GM19351 (cell line): ENCODE data around the gene TMUB2.
A peak's percentile ranks its signal among the peaks of the same experiment; 100 is the strongest.

Source experiments
- ATAC-seq: cut with Tn5 transposase; IDR thresholded peaks from one replicate; pipeline ENCODE4 v1.9.1; 2021; ENCODE audit warnings: mild to moderate bottlenecking, moderate library complexity; ENCODE audit not compliant: unreplicated experiment

Gene TMUB2

GRCh38 chr17:44202756-44203155, 16.0 kb downstream of the TMUB2 start:
- ATAC-seq = no peak

DNA sequence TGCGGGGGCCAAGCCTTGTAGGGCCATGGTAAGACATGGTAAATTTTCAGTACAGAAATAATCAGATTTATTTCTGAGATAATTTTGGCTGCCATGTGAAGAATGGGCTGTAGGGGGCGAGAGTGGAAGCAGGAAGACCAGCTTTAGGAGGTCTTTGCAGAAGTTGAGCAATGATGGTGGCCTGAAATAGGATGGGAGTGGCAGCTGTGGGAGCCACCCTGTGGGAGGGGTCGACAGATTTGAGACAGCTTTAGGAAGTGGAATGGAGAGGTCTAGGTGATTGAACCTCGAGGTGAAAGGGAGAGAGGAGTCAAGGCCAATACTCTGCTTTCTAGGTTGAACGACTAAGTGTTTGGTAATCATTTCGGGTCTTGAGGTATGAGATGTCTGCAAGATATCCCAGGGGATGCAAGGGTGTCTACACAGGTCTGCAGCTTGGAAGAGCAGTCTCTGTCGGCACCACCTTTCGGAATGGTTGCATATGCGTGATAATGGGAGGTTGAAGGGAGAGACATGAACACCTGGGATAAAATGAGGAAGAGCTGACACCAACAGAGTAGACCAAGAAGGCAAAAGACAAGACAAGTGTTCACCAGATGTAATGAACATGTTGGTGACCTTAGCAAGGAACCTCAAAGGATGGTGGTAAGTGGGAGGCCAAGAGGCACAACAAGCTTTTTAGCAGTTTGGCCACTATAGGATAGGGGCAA, 17.1 kb downstream of the TMUB2 start:
- ATAC-seq = no peak

DNA sequence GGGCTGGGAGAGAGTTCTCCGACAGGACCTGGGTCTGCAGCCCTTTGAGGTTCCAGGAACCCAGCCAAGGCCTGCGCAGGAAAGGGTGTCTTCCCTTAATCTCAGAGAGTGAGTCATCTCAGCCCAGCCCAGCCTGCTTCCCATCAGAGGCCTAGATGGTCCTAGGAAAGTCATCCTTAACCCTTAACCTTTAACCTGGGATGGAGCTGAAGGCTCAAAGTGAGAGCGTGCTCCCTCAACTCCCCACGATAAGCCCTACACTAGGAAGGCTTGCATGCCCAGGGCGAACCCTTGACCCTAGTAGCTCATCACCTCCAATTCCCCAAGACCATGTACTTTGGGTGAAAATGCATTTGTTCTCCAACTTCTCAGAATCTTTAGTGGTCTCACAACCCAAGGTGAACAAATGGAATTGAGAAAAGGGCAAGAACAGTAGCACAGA, 17.7 kb downstream of the TMUB2 start:
- no peak for ATAC-seq

- ATAC-seq = no peak
Observed at GRCh38 chr17:44205962-44206824, 19.4 kb downstream of the TMUB2 start.

DNA sequence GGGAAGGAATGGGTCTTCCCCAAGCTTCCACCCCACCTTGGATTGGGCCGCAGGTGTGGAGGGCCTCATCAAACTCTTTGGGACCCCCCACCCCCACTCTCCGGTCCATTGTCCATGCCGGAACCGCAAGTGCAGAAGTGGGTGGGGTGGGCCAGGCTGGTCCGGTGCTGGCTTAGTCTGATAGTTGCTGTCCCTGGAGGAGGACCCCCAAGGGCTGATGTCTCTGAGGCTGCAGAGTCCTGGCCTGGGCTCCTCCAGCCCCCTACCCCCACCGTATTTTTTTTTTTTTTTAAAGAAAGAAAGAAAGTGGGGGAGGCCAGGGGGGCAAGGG, 20.0 kb downstream of the TMUB2 start:
- no peak for ATAC-seq

DNA sequence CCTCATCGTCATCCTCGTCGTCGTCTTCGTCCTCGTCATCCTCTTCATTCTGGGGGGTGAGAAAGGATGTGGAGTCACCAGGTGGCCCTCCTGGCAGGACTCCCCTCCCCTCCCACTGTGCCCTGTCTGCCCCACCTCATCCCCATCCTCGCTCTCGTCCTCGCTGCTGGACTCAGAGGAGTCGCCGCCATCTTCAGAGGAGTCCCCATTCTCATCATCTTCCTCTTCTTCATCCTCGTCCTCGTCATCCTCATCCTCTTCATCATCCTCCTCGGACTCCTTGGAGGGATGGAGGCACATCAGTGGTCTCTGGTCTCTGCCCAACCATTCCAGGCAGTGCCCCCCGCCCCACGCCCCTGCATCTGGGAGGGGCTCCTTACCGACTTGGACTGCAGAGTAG, 20.5 kb downstream of the TMUB2 start:
- no peak for ATAC-seq

DNA sequence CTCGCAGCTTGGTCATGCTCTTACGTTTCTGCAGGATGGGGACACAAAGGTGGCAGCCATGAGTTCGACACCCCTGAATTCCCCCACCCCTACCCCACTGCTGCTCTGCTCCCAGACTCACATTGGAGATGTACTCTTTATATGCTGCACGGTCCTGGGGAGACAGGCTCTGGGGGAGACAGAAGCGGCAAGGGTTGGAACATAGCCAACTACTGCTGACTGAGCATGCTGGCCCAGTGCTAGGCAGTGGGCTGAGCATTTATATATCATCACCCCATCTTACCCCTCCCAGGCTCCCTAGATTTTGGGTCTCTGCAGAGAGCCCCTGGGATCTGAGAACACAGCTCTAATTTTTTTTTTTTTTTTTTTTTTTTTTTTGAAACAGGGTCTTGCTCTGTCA, 21.0 kb downstream of the TMUB2 start:
- no peak for ATAC-seq

DNA sequence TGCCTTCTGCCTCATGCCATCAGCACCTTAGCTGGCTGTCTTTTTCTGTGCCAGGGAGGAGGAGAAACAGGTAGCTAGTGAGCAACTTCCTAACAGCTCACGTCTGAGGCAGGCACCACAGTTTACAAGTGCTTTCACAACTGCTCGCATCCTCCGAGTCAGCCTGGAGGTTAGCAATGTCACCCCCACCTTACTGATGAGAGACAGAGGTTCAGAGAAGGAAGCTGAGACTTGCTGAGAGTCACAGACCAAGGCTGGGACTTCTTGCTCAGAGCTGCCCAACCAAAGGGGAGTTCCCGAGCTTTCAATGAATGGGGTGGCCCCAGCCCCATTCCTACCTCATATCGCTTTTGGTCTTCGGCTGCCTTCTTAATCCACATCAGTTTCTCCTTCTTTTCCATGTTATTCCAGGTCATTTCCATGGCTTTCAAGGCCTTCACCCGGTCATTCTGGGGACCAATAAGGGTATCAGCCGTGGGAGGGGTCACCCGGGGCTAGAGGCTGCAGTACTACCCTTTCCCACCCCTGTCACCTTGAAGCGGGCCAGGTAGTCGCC, 23.1 kb downstream of the TMUB2 start:
- ATAC-seq = no peak

DNA sequence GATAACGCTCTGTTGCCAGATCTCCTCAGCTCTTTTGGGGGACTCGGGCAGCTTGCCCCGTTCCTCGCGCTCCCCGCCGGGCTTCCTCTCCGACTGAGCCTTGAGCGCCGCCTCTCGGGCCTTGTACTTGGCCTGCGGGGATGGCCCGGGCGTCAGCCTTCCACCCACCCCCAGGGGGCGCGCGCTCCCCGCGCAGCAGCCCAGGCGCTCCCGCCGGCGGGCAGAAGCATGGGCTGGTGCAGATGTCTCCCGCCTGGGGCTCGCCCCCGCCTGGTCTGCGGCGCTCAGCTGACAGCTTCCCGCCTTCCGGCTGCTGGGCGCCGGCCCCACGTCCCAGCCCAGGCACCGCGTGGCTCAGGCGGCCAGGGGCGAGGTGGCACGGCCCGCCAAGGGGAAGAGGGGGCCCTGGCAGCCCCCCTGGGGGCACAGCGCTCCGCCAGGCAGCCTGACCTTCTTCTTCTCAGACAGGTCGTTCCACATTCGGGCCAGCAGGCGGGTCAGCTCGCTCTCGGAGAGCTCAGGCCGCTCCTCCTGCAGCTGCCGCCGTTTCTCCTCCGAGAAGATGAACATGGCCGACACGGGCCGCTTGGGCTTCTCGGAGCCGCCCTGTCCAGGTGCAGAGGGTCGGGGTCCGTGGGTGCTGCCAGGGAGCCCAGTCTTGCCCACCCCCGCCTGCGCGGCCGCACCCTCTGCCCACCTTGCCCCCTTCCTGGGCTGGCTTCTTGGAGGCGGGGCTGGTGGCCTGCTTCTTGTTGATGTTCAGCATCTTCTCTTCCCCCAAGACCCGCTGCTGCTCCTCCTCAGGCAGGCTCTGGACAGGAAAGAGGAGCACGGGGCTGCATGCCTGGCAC, 23.8 kb downstream of the TMUB2 start:
- ATAC-seq = peak; percentile 77

GRCh38 chr17:44211281-44212265, 24.8 kb downstream of the TMUB2 start:
- no peak for ATAC-seq

DNA sequence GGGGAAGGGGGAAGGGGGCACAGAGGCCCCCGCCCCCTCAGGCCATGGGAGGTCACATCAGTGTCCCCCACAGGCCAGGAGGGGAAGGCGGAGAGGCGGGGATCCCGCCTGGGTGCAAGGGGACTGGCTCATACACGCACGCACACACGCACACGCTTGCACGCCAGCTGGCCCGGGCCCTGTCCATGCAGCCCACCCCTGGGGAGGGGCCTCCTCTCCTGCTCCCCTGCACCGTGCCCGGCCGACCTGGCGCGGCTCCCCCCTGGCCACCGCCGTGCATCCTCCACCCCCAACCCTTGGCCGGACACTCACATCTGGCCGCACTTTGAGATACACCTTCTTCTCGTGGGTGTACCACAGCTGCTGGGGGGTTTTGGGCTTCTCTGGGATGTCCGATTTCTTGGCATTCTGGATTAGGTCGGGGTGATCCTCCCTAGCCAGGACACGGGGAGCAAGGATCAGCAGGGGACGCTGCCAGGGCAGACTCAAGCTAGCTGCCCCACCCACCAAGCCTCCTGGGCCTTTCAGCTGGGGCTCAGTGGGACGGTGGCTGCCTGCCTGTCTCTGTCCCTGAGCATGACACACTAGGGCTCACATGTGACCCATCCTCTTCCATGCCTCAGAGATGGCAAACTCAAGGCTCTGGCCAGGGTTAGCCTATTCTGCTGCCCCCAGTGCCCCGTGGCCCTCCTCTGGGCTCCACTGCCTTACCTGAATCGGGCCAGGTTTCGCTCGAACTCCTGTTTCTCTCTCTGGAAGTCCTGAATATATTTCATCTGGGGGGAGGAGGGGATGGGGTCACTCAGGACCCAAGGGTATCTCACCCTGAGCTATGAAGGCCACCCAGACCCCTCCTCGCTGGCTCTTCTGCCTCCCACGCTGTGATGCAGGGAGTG, 26.0 kb downstream of the TMUB2 start:
- ATAC-seq = no peak

DNA sequence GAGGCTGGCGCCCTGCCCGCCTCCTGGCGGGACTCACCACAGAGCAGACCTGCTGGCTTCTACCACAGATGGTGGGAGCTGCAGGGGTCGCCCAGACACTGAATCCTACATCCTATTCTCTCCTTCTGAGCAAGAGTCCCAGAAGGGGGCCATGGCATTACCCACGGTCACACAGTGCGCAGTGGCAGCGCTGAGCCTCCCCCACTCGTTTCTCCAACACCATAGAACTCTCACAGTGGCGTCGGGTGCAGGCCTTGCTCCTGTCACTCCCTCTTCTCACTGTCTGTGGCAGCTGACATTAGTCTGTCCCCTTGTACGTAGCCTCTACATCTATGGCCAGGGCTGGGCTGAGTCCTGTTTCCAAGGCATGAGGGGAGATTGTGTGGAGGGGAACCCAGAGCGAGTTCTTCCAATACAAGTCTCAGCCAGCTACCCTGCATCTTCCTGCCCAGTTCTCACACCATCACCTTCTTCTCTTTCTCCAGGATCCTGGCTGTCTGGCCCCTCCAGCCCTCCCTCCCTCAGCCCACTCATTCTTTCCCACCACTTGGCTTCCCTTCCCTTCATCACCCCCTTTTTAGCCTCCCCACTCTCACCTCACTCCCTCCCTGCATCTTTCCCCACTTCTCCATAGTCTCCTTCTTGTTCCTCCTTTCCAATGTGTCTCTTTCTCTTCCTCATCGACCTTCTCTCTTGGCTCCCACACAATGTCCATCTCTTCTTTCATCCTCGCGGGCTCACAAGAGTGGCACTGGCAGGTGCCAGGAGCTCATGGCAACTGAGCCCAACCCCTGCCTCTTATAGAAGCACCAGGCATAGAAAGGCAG, 26.8 kb downstream of the TMUB2 start:
- ATAC-seq = no peak

DNA sequence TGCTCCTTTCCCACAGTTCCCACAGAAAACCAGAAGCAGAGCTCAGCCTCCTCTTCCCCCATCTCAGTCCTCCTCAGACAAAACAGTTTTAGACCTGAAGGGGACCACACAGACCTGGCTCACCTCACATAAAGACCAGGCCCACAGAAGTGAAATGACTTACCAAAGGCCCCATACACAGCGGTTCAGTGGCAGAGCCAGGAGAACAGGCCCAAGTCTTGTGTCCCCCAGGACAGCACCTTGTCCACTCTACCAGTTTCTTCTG, 27.4 kb downstream of the TMUB2 start:
- ATAC-seq = no peak

DNA sequence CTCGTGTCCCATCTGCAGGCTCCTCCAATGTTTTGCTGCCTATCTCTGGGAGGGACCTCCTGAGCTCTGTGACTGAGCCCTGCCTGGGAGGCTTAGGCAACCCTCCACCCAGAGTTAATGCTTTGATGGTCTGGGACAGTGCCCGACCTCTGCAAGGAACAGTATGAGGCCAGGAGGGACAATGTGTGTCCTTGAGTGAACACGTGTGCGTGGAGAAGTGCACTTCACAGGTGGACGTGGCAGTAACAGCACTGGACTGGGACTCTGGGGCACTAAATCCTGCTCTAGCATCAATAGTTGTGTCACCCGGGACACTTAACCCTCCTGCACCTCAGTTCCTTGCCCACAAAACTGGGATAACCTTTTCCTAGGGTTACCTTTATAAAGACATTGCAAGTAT, 28.1 kb downstream of the TMUB2 start:
- no peak for ATAC-seq

DNA sequence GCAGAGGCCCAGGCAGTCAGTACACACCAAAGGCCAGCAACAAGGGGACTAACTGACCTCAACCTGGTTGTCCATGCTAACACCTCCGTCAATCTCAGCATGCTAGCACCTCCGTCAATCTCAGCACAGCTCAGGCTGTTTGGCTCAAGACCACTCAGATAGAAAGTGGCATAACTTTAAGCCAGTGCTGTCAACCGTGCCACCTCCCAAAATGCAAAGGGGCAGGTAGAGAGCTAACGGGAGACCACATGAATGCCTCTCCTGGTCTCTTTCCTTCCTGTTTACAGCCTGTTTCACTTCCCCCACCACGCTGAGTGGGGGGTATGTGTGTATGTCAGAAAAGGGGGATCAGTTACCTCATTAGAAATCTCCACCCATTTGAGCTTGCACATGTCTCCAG, 29.4 kb downstream of the TMUB2 start:
- ATAC-seq = no peak

- no peak for ATAC-seq
Observed at GRCh38 chr17:44216694-44217093, 29.9 kb downstream of the TMUB2 start.

- no peak for ATAC-seq
Observed at GRCh38 chr17:44217738-44218343, 31.1 kb downstream of the TMUB2 start.
